D721Med (cell line): ENCODE results near the gene USP24.

Experiments used
- DNase-seq: peaks from one replicate; pipeline ENCODE4 v3.0.0; 2011; ENCODE audit warnings: low spot score; ENCODE audit not compliant: insufficient read length
- FAIRE-seq: peaks from 2 replicates; lab custom pipeline; 2011; peaks lifted over from hg19 to GRCh38; lab: Jason Lieb, UNC
- CTCF ChIP-seq: IDR thresholded peaks from 2 replicates; pipeline ENCODE4 v1.5.1; 2012; ENCODE audit warnings: mild to moderate bottlenecking, control low read depth; ENCODE audit not compliant: insufficient read depth; ENCODE audit errors: missing control alignments

Gene USP24

DNA sequence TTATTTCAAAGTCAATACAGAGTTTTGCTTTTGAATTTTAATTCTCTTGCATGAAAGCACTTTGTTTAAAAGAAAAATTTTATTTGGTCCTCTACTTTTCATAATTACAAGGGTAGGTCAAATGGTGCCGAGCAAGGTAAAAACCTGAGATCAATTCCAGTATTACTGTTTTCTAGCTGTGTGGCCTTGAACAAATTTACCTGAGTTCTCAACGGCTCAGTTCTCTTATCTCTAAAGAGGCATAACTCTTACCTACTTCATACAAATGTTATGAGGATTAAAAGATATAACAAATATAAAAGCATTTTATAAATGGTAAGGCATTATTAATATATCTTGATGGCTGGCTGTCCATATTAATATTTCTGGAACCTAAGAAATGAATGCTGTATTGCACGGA is 42.5 kb downstream of the USP24 start:
- no peak for TF ChIP-seq CTCF
- no peak for FAIRE-seq
- no peak for DNase-seq

DNA sequence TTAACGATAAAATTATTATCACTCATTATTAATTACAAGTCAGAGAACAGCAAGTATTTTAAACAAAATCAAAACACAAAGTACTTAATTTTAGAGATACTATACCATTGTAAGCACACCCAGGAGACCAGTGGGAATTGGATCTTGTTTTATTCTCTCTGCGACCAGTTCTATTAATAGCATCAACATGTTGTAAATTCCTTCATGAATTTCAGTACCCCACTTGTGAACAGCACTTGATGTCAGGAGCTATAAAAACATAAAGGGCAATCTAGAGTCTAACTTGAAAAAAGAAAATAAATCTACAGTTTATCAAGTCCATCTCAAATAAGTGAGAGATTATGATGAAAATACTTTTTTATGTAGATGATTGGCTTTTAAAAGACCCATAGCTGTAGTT is 42.9 kb downstream of the USP24 start:
- no peak for FAIRE-seq
- no peak for DNase-seq
- no peak for TF ChIP-seq CTCF

- TF ChIP-seq CTCF, result no peak
- no peak for FAIRE-seq
- DNase-seq, result no peak
These were observed 43.5 kb downstream of the USP24 start for GRCh38 chr1:55171694-55172093.

GRCh38 chr1:55170426-55170825 is 44.7 kb downstream of the USP24 start:
- no peak for DNase-seq
- FAIRE-seq, result no peak
- TF ChIP-seq CTCF, result no peak

GRCh38 chr1:55169126-55169525 is 46.0 kb downstream of the USP24 start:
- TF ChIP-seq CTCF, result no peak
- FAIRE-seq (no peak), DNase-seq (no peak)

DNA sequence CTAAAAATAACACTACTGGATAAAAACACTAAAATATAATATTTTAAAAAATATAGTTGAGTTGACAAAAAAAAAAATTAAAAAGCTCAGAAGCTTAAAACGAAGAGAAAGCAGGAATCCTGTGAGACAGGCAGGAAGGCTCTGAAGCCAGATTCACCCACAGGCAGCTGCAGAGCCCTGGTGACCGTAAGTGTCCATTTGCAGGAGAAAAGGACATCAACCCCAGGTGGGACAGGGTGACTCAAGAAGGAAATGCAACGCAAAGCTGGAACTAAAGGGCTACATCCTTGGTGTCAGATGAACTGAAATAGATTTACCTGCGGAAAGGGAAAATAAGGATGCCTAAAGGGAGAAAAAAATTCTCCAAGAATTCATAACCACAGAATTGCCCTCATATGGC is 46.8 kb downstream of the USP24 start:
- TF ChIP-seq CTCF, result no peak
- FAIRE-seq (no peak), DNase-seq (no peak)

DNA sequence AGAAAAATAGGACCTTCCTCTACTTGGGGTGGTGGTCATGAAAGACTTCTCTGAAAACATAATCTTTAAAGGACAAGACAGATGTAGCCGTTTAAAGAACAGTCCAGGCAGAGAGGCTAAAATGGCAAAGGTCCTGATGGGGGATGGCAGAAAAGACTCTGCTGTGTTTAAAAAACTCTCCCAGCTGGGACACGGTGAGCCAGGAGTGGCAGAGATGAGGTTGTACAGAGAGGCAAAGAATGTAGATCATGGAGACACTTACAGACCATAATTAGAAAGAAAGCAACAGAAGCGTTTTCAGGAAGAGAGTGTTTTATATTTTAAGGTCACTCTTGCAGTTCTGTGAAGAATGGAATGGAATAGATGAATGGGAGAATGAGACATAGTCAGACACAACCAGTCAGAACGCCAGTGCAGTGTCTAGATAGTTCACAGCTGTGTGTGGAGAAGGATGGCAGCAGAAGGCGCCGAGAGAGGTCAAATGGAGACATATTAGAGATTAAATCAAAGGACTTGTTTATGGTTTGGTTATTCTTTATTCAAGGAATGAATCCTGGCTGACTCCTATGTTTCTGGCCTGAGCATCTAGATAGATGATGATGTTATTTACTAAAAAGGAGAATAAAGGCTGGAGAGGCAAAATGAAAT is 47.8 kb downstream of the USP24 start:
- TF ChIP-seq CTCF, result no peak
- FAIRE-seq, result no peak

More for the DNA sequence above, 47.8 kb downstream of the USP24 start:
- no peak for DNase-seq
